IPS-18a (cell line): ENCODE data around the gene GOLGA5.
A peak's percentile ranks its signal among the peaks of the same experiment; 100 is the strongest.

Source experiments
- H3K27ac ChIP-seq: one replicate; pipeline ENCODE4 v1.5.1; 2013; ENCODE audit warnings: low read length
- H3K27me3 ChIP-seq: one replicate; pipeline ENCODE4 v1.6.1; 2013; ENCODE audit warnings: mild to moderate bottlenecking, low read length; ENCODE audit not compliant: control insufficient read depth, insufficient read depth
- H3K36me3 ChIP-seq: one replicate; pipeline ENCODE4 v1.6.1; 2013; ENCODE audit warnings: low read depth, low read length; ENCODE audit not compliant: control insufficient read depth
- H3K4me1 ChIP-seq: one replicate; pipeline ENCODE4 v1.6.1; 2013; ENCODE audit warnings: low read depth, low read length; ENCODE audit not compliant: control insufficient read depth
- H3K4me3 ChIP-seq: one replicate; pipeline ENCODE4 v1.5.1; 2013; ENCODE audit warnings: low read length
- H3K9ac ChIP-seq: one replicate; pipeline ENCODE4 v1.6.1; 2013; ENCODE audit warnings: mild to moderate bottlenecking, low read length, moderate library complexity
- H3K9me3 ChIP-seq: one replicate; pipeline ENCODE4 v1.6.1; 2013; ENCODE audit warnings: low read depth, low read length; ENCODE audit not compliant: control insufficient read depth

Gene GOLGA5

GRCh38 chr14:92783813-92784431 is 10.2 kb upstream of the GOLGA5 start:
- no peaks in the 10 kb centered on the region for H3K27me3 ChIP-seq
- no peak overlapping the region for H3K9ac ChIP-seq
- H3K36me3 ChIP-seq: no peaks in the 10 kb centered on the region
- no peaks in the 10 kb centered on the region for H3K9me3 ChIP-seq
- no peak overlapping the region for H3K4me3 ChIP-seq
- H3K4me1 ChIP-seq: no peaks in the 10 kb centered on the region
- H3K27ac ChIP-seq: no peak overlapping the region

GRCh38 chr14:92785667-92786426 is 8.3 kb upstream of the GOLGA5 start:
- Histone ChIP-seq H3K9ac (no peak overlapping the region), H3K4me3 (no peak overlapping the region), H3K27ac (no peak overlapping the region), H3K9me3 (no peaks in the 10 kb centered on the region), H3K27me3 (no peaks in the 10 kb centered on the region), H3K4me1 (no peaks in the 10 kb centered on the region), H3K36me3 (no peaks in the 10 kb centered on the region)

GRCh38 chr14:92786427-92786756 is 7.7 kb upstream of the GOLGA5 start:
- Histone ChIP-seq H3K27ac (no peak overlapping the region), H3K4me1 (no peaks in the 10 kb centered on the region), H3K36me3 (no peaks in the 10 kb centered on the region), H3K9me3 (no peaks in the 10 kb centered on the region), H3K4me3 (no peak overlapping the region), H3K9ac (no peak overlapping the region), H3K27me3 (no peaks in the 10 kb centered on the region)

- H3K4me1 ChIP-seq: no peaks in the 10 kb centered on the region
- H3K27ac ChIP-seq: no peak overlapping the region
- no peaks in the 10 kb centered on the region for H3K27me3 ChIP-seq
- H3K9me3 ChIP-seq: no peaks in the 10 kb centered on the region
- no peak overlapping the region for H3K4me3 ChIP-seq
- H3K9ac ChIP-seq: no peak overlapping the region
- no peaks in the 10 kb centered on the region for H3K36me3 ChIP-seq
These were observed 6.6 kb upstream of the GOLGA5 start for GRCh38 chr14:92787554-92787953.

- no peak overlapping the region for H3K9ac ChIP-seq
- H3K27ac ChIP-seq: no peak overlapping the region
- H3K4me1 ChIP-seq: peaks cover 6% of the 10 kb centered on the region
- H3K36me3 ChIP-seq: no peaks in the 10 kb centered on the region
- H3K9me3 ChIP-seq: no peaks in the 10 kb centered on the region
- H3K4me3 ChIP-seq: no peak overlapping the region
- no peaks in the 10 kb centered on the region for H3K27me3 ChIP-seq
These were observed 4.5 kb upstream of the GOLGA5 start for GRCh38 chr14:92789457-92790089.

- H3K4me1 ChIP-seq: peaks cover 12% of the 10 kb centered on the region
- H3K27me3 ChIP-seq: no peaks in the 10 kb centered on the region
- H3K27ac ChIP-seq: no peak overlapping the region
- H3K4me3 ChIP-seq: peak overlapping the region; percentile 73
- H3K9me3 ChIP-seq: no peaks in the 10 kb centered on the region
- no peak overlapping the region for H3K9ac ChIP-seq
- H3K36me3 ChIP-seq: peaks cover 5% of the 10 kb centered on the region
These were observed 1.2 kb upstream of the GOLGA5 start for GRCh38 chr14:92792885-92793284.

GRCh38 chr14:92794547-92794941 is 439 bp downstream of the GOLGA5 start:
- H3K27ac ChIP-seq: no peak overlapping the region
- H3K4me1 ChIP-seq: peaks cover 12% of the 10 kb centered on the region
- no peaks in the 10 kb centered on the region for H3K9me3 ChIP-seq
- H3K4me3 ChIP-seq: peak overlapping the region; percentile 97
- peak overlapping the region; percentile 83 for H3K9ac ChIP-seq
- peaks cover 14% of the 10 kb centered on the region for H3K36me3 ChIP-seq
- no peaks in the 10 kb centered on the region for H3K27me3 ChIP-seq

GRCh38 chr14:92794961-92795360 is 856 bp downstream of the GOLGA5 start:
- H3K9ac ChIP-seq: peak overlapping the region; percentile 83
- H3K4me3 ChIP-seq: peak overlapping the region; percentile 97
- H3K27me3 ChIP-seq: no peaks in the 10 kb centered on the region
- H3K27ac ChIP-seq: no peak overlapping the region
- peaks cover 12% of the 10 kb centered on the region for H3K4me1 ChIP-seq
- no peaks in the 10 kb centered on the region for H3K9me3 ChIP-seq
- H3K36me3 ChIP-seq: peaks cover 14% of the 10 kb centered on the region

- Histone ChIP-seq H3K9ac (no peak overlapping the region), H3K4me1 (peaks cover 12% of the 10 kb centered on the region), H3K27me3 (no peaks in the 10 kb centered on the region), H3K36me3 (peaks cover 14% of the 10 kb centered on the region), H3K9me3 (no peaks in the 10 kb centered on the region), H3K4me3 (no peak overlapping the region), H3K27ac (no peak overlapping the region)
These were observed 4.0 kb downstream of the GOLGA5 start for GRCh38 chr14:92797935-92798653.

- Histone ChIP-seq H3K27me3 (no peaks in the 10 kb centered on the region), H3K27ac (no peak overlapping the region), H3K36me3 (peaks cover 14% of the 10 kb centered on the region), H3K9me3 (no peaks in the 10 kb centered on the region), H3K9ac (no peak overlapping the region), H3K4me1 (peaks cover 6% of the 10 kb centered on the region), H3K4me3 (no peak overlapping the region)
These were observed 4.7 kb downstream of the GOLGA5 start for GRCh38 chr14:92798811-92799210.

GRCh38 chr14:92800012-92800411 is 5.9 kb downstream of the GOLGA5 start:
- H3K27ac ChIP-seq: no peak overlapping the region
- no peak overlapping the region for H3K9ac ChIP-seq
- no peak overlapping the region for H3K4me3 ChIP-seq
- peaks cover 5% of the 10 kb centered on the region for H3K4me1 ChIP-seq
- no peaks in the 10 kb centered on the region for H3K9me3 ChIP-seq
- H3K36me3 ChIP-seq: peaks cover 14% of the 10 kb centered on the region
- no peaks in the 10 kb centered on the region for H3K27me3 ChIP-seq
